GM12878 (cell line): ENCODE results near the gene ORAI1. TPM values are rescaled to one million over a fixed set of nuclear protein-coding genes. Genes with fewer than 3 reads are reported as not detected.

ENCODE experiments used
- BCLAF1 ChIP-seq: fragments of 450-650 bp; IDR thresholded peaks from 2 replicates; pipeline ENCODE4 v1.6.1; 2017; ENCODE audit warnings: antibody characterized with exemption, mild to moderate bottlenecking, moderate library complexity
- CBX5 ChIP-seq: sonication (generic); IDR thresholded peaks from 2 replicates; pipeline ENCODE4 v1.6.1; 2016; ENCODE audit warnings: low read depth, moderate library complexity, mild to moderate bottlenecking, inconsistent platforms
- CHD2 ChIP-seq: IDR thresholded peaks from 2 replicates; pipeline ENCODE4 v1.6.1; 2011; ENCODE audit warnings: low read depth, low read length, improper control_type of control experiment, borderline replicate concordance
- CTCF ChIP-seq, 3 experiments: IDR thresholded peaks in 2 of 3; conservative IDR thresholded peaks in 1 of 3; 2 replicates each; pipeline ENCODE4 v1.5.1; 2011; ENCODE audit warnings: low read depth in 3 of 3, low read length in 3 of 3, mild to moderate bottlenecking in 3 of 3, control low read depth in 2 of 3, moderate library complexity in 2 of 3, inconsistent platforms in 1 of 3, mixed read lengths in 1 of 3; ENCODE audit not compliant: control insufficient read depth in 2 of 3, insufficient read depth in 1 of 3; ENCODE audit errors: extremely low read depth in 1 of 3
- HDAC6 ChIP-seq: fragments of 200-600 bp; sonication (generic); IDR thresholded peaks from one replicate; pipeline ENCODE4 v1.8.0; 2017; ENCODE audit warnings: antibody characterized with exemption; ENCODE audit not compliant: unreplicated experiment
- HDGF ChIP-seq: fragments of 450-650 bp; IDR thresholded peaks from 2 replicates; pipeline ENCODE4 v1.6.1; 2016; ENCODE audit warnings: antibody characterized with exemption
- NFYA ChIP-seq: IDR thresholded peaks from 2 replicates; pipeline ENCODE4 v1.6.1; 2011; ENCODE audit warnings: low read depth, mild to moderate bottlenecking, low read length, improper control_type of control experiment, borderline replicate concordance
- NKRF ChIP-seq: fragments of 450-650 bp; conservative IDR thresholded peaks from 2 replicates; pipeline ENCODE4 v1.6.1; 2017; ENCODE audit warnings: mild to moderate bottlenecking, moderate library complexity
- NRF1 ChIP-seq: conservative IDR thresholded peaks from 2 replicates; pipeline ENCODE4 v1.6.1; 2011; ENCODE audit warnings: mild to moderate bottlenecking, low read depth, low read length, improper control_type of control experiment
- RAD21 ChIP-seq: IDR thresholded peaks from 2 replicates; pipeline ENCODE4 v1.6.1; 2011; ENCODE audit warnings: mild to moderate bottlenecking, low read depth, low read length, moderate library complexity; ENCODE audit not compliant: insufficient read depth
- REST ChIP-seq: IDR thresholded peaks from 2 replicates; pipeline ENCODE4 v1.6.1; 2012; ENCODE audit warnings: mild to moderate bottlenecking, low read depth, low read length
- RFX5 ChIP-seq: IDR thresholded peaks from 2 replicates; pipeline ENCODE4 v1.6.1; 2011; ENCODE audit warnings: low read depth, low read length, improper control_type of control experiment
- SPI1 ChIP-seq: IDR thresholded peaks from 2 replicates; pipeline ENCODE4 v1.6.1; 2011; ENCODE audit warnings: low read depth, mild to moderate bottlenecking, low read length, moderate library complexity, borderline replicate concordance; ENCODE audit not compliant: insufficient read depth
- SREBF2 ChIP-seq: IDR thresholded peaks from 2 replicates; pipeline ENCODE4 v1.6.1; 2012; ENCODE audit warnings: mild to moderate bottlenecking, low read length
- TCF7 ChIP-seq: IDR thresholded peaks from 2 replicates; pipeline ENCODE4 v1.6.1; 2014; ENCODE audit warnings: antibody characterized with exemption, borderline replicate concordance
- YY1 ChIP-seq: IDR thresholded peaks from 2 replicates; pipeline ENCODE4 v1.6.1; 2011; ENCODE audit warnings: low read depth, mild to moderate bottlenecking, low read length
- ZNF207 ChIP-seq: fragments of 450-650 bp; IDR thresholded peaks from 2 replicates; pipeline ENCODE4 v1.6.1; 2014; ENCODE audit warnings: antibody characterized with exemption, mild to moderate bottlenecking, borderline replicate concordance
- ZNF217 ChIP-seq: fragments of 450-650 bp; IDR thresholded peaks from 2 replicates; pipeline ENCODE4 v1.6.1; 2017; ENCODE audit warnings: antibody characterized with exemption, mild to moderate bottlenecking
- ZSCAN29 ChIP-seq: fragments of 450-650 bp; IDR thresholded peaks from 2 replicates; pipeline ENCODE4 v1.6.1; 2017; ENCODE audit warnings: mild to moderate bottlenecking, moderate library complexity
- polyA plus RNA-seq, 11 experiments: library from polyadenylated mRNA; depleted of rRNA in 4 of 11; unstranded in 6 of 11; stranded (reverse) in 5 of 11; fragments of >200 nt; fragmentation: Nextera tagmentation in 4 of 11; fragmentation: Illumina TruSeq in 1 of 11; extraction: Ambion mirVana in 4 of 11; extraction: Trizol in 1 of 11; gene quantifications; 1 replicate in 1 of 11; 2 replicates in 10 of 11; pipeline versions ENCODE4 v1.2.1 to v1.2.3, GENCODE V29; 2011 to 2016; ENCODE audit warnings: inconsistent platforms in 2 of 11, missing spikeins in 2 of 11, low read depth in 1 of 11
- total RNA-seq, 4 experiments: library from RNA; depleted of rRNA in 3 of 4; stranded (reverse); fragments of >200 nt in 3 of 4; fragmentation: Illumina TruSeq in 1 of 4; extraction: Trizol in 1 of 4; gene quantifications; 2 replicates each; pipeline versions ENCODE4 v1.2.1 to v1.2.3, GENCODE V29; 2013 to 2021

ORAI1 gene
- total and polyA plus RNA-seq, 10 of the 15 experiments (the other 5 are each of a cell fraction or from before 2014, with no cell fraction given) = 5.5 to 33.1 (median 11.8) TPM

- no peak for TF ChIP-seq SPI1
- peak in 2 of 3 experiments; percentile 8 to 39; a peak in 3 of 6 replicates for TF ChIP-seq CTCF (IDR thresholded peaks at IDR 0.05 in 2 of 3, conservative IDR thresholded peaks at IDR 0.05 in 1 of 3; ENCODE audit: control insufficient read depth in 2 of 3, extremely low read depth in 1 of 3, insufficient read depth in 1 of 3, low read depth in 3 of 3, low read length in 3 of 3)
- 0 out of 2 replicates have a peak, but pooled peaks have one; percentile 40 for TF ChIP-seq HDGF
- TF ChIP-seq SREBF2 = no peak
- TF ChIP-seq ZSCAN29 = no peak
- no peak for TF ChIP-seq RFX5
- TF ChIP-seq HDAC6 = no peak
- no peak for TF ChIP-seq NFYA
- 0 out of 2 replicates have a peak, but pooled peaks have one; percentile 34 for TF ChIP-seq RAD21
- no peak for TF ChIP-seq ZNF217
- TF ChIP-seq TCF7 = no peak
- no peak for TF ChIP-seq YY1
- TF ChIP-seq BCLAF1 = no peak
- peak; percentile 60 for TF ChIP-seq NKRF
- no peak for TF ChIP-seq NRF1
- TF ChIP-seq CHD2 = no peak
- no peak for TF ChIP-seq REST
- no peak for TF ChIP-seq ZNF207
- TF ChIP-seq CBX5 = no peak
These were observed 47.8 kb upstream of the ORAI1 start (continued) for GRCh38 chr12:121578230-121579189.
